K562 (cell line): ENCODE data around the gene ARMC9. TPM values are rescaled to one million over a fixed set of nuclear protein-coding genes. Genes with fewer than 3 reads are reported as not detected.
A peak's percentile ranks its signal among the peaks of the same experiment; 100 is the strongest.

ENCODE experiments used
- ATAC-seq: fragments of 200-7000 bp; cut with Tn5 transposase; 3 replicates; pipeline ENCODE4 v1.9.1; 2020; ENCODE audit warnings: moderate library complexity
- BruUV-seq: library from RNA; stranded (reverse); fragments of 400-500 nt; replicated peaks from 2 replicates; lab custom pipeline; 2021; lab: Mats Ljungman, UMichigan
- CTCF ChIA-PET: fragments of 300-600 bp; formaldehyde crosslinking; extraction: SDS; loops from one replicate; lab custom pipeline; 2021; ENCODE audit warnings: low intra/inter-chr PET ratio; lab: Yijun Ruan, JAX
- POLR2A ChIA-PET: fragments of 300-600, 350-650 bp; sonication (Branson Sonifier 250); formaldehyde crosslinking; extraction: SDS; loops from one replicate; lab custom pipeline; 2021; ENCODE audit warnings: antibody characterized with exemption, inconsistent platforms; lab: Yijun Ruan, JAX
- DNase-seq, 4 experiments: peaks; one replicate each; pipeline versions ENCODE4 v3.0.0 to v3.0.0-alpha.2; 2011 to 2018; ENCODE audit warnings: low spot score in 3 of 4, mixed read lengths in 3 of 4; ENCODE audit errors: extremely low read depth in 1 of 4
- FAIRE-seq: peaks from 2 replicates; lab custom pipeline; 2011; peaks lifted over from hg19 to GRCh38; lab: Jason Lieb, UNC
- H2AFZ ChIP-seq: 2 replicates; pipeline ENCODE4 v1.6.0; 2011; ENCODE audit warnings: low read depth, low read length, control low read depth, inconsistent platforms
- H3K27ac ChIP-seq: fragments of 200-600 bp; 3 replicates; pipeline ENCODE4 v1.8.0; 2011; ENCODE audit warnings: low read depth, mild to moderate bottlenecking, control low read depth, inconsistent platforms, low read length, moderate library complexity, mixed read lengths; ENCODE audit errors: extremely low read depth
- H3K27me3 ChIP-seq, 2 experiments: fragments of 300-600 bp in 1 of 2; 2 replicates in 1 of 2; 3 replicates in 1 of 2; pipeline versions ENCODE4 v1.6.0 to v1.8.0; 2011; ENCODE audit warnings: inconsistent platforms in 2 of 2, low read length in 2 of 2, mild to moderate bottlenecking in 1 of 2, mixed read lengths in 1 of 2, moderate library complexity in 1 of 2; ENCODE audit not compliant: control insufficient read depth in 2 of 2, insufficient read depth in 2 of 2
- H3K36me3 ChIP-seq: fragments of 300-600 bp; 3 replicates; pipeline ENCODE4 v1.8.0; 2011; ENCODE audit warnings: mild to moderate bottlenecking, low read length, inconsistent platforms; ENCODE audit not compliant: control insufficient read depth, insufficient read depth
- H3K4me1 ChIP-seq, 2 experiments: fragments of 200-600 bp in 1 of 2; replicated peaks in 1 of 2; 2 replicates in 1 of 2; 3 replicates in 1 of 2; pipeline versions ENCODE4 v1.5.1 to v1.8.0; 2011; ENCODE audit warnings: inconsistent platforms in 2 of 2, low read length in 2 of 2, mild to moderate bottlenecking in 1 of 2, mixed read lengths in 1 of 2, moderate library complexity in 1 of 2; ENCODE audit not compliant: control insufficient read depth in 2 of 2, insufficient read depth in 2 of 2
- H3K4me2 ChIP-seq: 2 replicates; pipeline ENCODE4 v1.6.1; 2011; ENCODE audit warnings: low read length, control low read depth, inconsistent platforms, mixed read lengths; ENCODE audit not compliant: insufficient read depth
- H3K4me3 ChIP-seq: fragments of 200-600 bp; sonication (generic), shearing (Covaris generic); 2 replicates; pipeline ENCODE4 v1.5.1; 2016; ENCODE audit warnings: control low read depth, inconsistent platforms
- H3K79me2 ChIP-seq: fragments of 200-600 bp; 3 replicates; pipeline ENCODE4 v1.8.0; 2011; ENCODE audit warnings: low read length, inconsistent platforms; ENCODE audit not compliant: control insufficient read depth, insufficient read depth
- H3K9ac ChIP-seq, 2 experiments: 2 replicates each; pipeline versions ENCODE4 v1.6.0 to v1.6.1; 2011; ENCODE audit warnings: low read depth in 2 of 2, low read length in 2 of 2, control low read depth in 1 of 2, inconsistent platforms in 1 of 2, mild to moderate bottlenecking in 1 of 2, mixed read lengths in 1 of 2; ENCODE audit not compliant: insufficient read depth in 1 of 2
- H3K9me1 ChIP-seq: one replicate; pipeline ENCODE4 v1.6.0; 2011; ENCODE audit warnings: inconsistent platforms, mild to moderate bottlenecking, low read length, moderate library complexity; ENCODE audit not compliant: control insufficient read depth, insufficient read depth
- H3K9me3 ChIP-seq: replicated peaks from 2 replicates; pipeline ENCODE4 v1.5.1; 2011; ENCODE audit warnings: low read depth, low read length, inconsistent platforms; ENCODE audit not compliant: control insufficient read depth, insufficient read depth
- H4K20me1 ChIP-seq: replicated peaks from 2 replicates; pipeline ENCODE4 v1.6.1; 2011; ENCODE audit warnings: low read length, inconsistent platforms, mixed read lengths; ENCODE audit not compliant: control insufficient read depth, insufficient read depth
- BRF1 ChIP-seq: IDR thresholded peaks from 3 replicates; pipeline ENCODE4 v1.6.1; 2011; ENCODE audit warnings: borderline replicate concordance, mild to moderate bottlenecking; ENCODE audit not compliant: insufficient read length; ENCODE audit errors: extremely low read depth
- CREM ChIP-seq: IDR thresholded peaks from 2 replicates; pipeline ENCODE4 v1.6.1; 2014; ENCODE audit warnings: antibody characterized with exemption, low read depth
- DPF2 ChIP-seq: fragments of 450-650 bp; IDR thresholded peaks from 2 replicates; pipeline ENCODE4 v1.6.1; 2016
- EP300 ChIP-seq: IDR thresholded peaks from 2 replicates; pipeline ENCODE4 v1.6.1; 2012; ENCODE audit warnings: low read length, improper control_type of control experiment
- ETV5 ChIP-seq: sonication (generic); formaldehyde crosslinking; IDR thresholded peaks from 2 replicates; pipeline ENCODE4 v1.4.0; 2020; ENCODE audit warnings: low read depth, mild to moderate bottlenecking, missing genetic modification reagents
- MED1 ChIP-seq: sonication (generic); formaldehyde crosslinking; IDR thresholded peaks from 2 replicates; pipeline ENCODE4 v1.8.1; 2023; ENCODE audit warnings: missing genetic modification reagents, borderline replicate concordance
- MIER1 ChIP-seq: fragments of 450-650 bp; IDR thresholded peaks from 2 replicates; pipeline ENCODE4 v1.6.1; 2016; ENCODE audit warnings: antibody characterized with exemption, mild to moderate bottlenecking, low read depth
- MTA1 ChIP-seq: fragments of 450-650 bp; IDR thresholded peaks from 2 replicates; pipeline ENCODE4 v1.6.1; 2017; ENCODE audit warnings: borderline replicate concordance
- NCOR1 ChIP-seq: fragments of 450-650 bp; IDR thresholded peaks from 2 replicates; pipeline ENCODE4 v1.6.1; 2016; ENCODE audit warnings: mild to moderate bottlenecking, moderate library complexity
- PURB ChIP-seq: sonication (generic); formaldehyde crosslinking; IDR thresholded peaks from 2 replicates; pipeline ENCODE4 v1.9.0; 2021; ENCODE audit warnings: low read depth, mild to moderate bottlenecking, missing genetic modification reagents
- RFX5 ChIP-seq: IDR thresholded peaks from 2 replicates; pipeline ENCODE4 v1.6.1; 2011; ENCODE audit warnings: low read depth, mild to moderate bottlenecking, improper control_type of control experiment, low read length
- SMAD1 ChIP-seq: fragments of 150-350 bp; IDR thresholded peaks from 2 replicates; pipeline ENCODE4 v1.6.1; 2014; ENCODE audit warnings: low read length, low read depth; ENCODE audit not compliant: partially characterized antibody
- SMARCA4 ChIP-seq: fragments of 450-650 bp; IDR thresholded peaks from 2 replicates; pipeline ENCODE4 v1.6.1; 2016
- TCF3 ChIP-seq: sonication (generic); formaldehyde crosslinking; IDR thresholded peaks from 2 replicates; pipeline ENCODE4 v1.4.0; 2020; ENCODE audit warnings: mild to moderate bottlenecking, missing genetic modification reagents
- TEAD4 ChIP-seq, 2 experiments: sonication (generic) in 1 of 2; formaldehyde crosslinking in 1 of 2; IDR thresholded peaks; 2 replicates each; pipeline versions ENCODE4 v1.6.1 to v1.8.0; 2012 to 2022; ENCODE audit warnings: borderline replicate concordance in 1 of 2, inconsistent platforms in 1 of 2, low read length in 1 of 2, mild to moderate bottlenecking in 1 of 2, missing genetic modification reagents in 1 of 2
- TGIF2 ChIP-seq: sonication (generic); formaldehyde crosslinking; IDR thresholded peaks from 2 replicates; pipeline ENCODE4 v1.8.1; 2022; ENCODE audit warnings: mild to moderate bottlenecking, missing genetic modification reagents, moderate library complexity
- THAP7 ChIP-seq: fragments of 250-450 bp; sonication (Bioruptor Pico); IDR thresholded peaks from 2 replicates; pipeline ENCODE4 v1.5.0; 2021
- THRA ChIP-seq: fragments of 450-650 bp; IDR thresholded peaks from 2 replicates; pipeline ENCODE4 v1.6.1; 2017; ENCODE audit warnings: mild to moderate bottlenecking, moderate library complexity
- TOE1 ChIP-seq, 2 experiments: fragments of 450-650 bp in 1 of 2; sonication (generic) in 1 of 2; formaldehyde crosslinking in 1 of 2; IDR thresholded peaks; 2 replicates each; pipeline versions ENCODE4 v1.7.1 to v1.8.0; 2016 to 2022; ENCODE audit warnings: borderline replicate concordance in 2 of 2, mild to moderate bottlenecking in 2 of 2, antibody characterized with exemption in 1 of 2, inconsistent platforms in 1 of 2, low read depth in 1 of 2, missing genetic modification reagents in 1 of 2, moderate library complexity in 1 of 2
- ZNF121 ChIP-seq: sonication (generic); formaldehyde crosslinking; conservative IDR thresholded peaks from 2 replicates; pipeline ENCODE4 v1.8.0; 2022; ENCODE audit warnings: missing genetic modification reagents
- ZNF639 ChIP-seq, 2 experiments: fragments of 200-800 bp in 1 of 2; sonication (Bioruptor generic) in 1 of 2; sonication (generic) in 1 of 2; formaldehyde crosslinking in 1 of 2; IDR thresholded peaks in 1 of 2; conservative IDR thresholded peaks in 1 of 2; 2 replicates each; pipeline versions ENCODE4 v1.5.0 to v1.6.1; 2016 to 2020; ENCODE audit warnings: missing compliant biosample characterization in 1 of 2, missing genetic modification characterization in 1 of 2, missing genetic modification reagents in 1 of 2
- WGBS: fragments of 100-300 bp; shearing (Covaris generic); methylation state at CpG from one replicate; pipeline ENCODE4 v1.1.6; 2016; ENCODE audit warnings: low coverage, mixed read lengths; ENCODE audit not compliant: insufficient coverage; ENCODE audit errors: missing lambda C conversion rate; 5-methylcytosine and 5-hydroxymethylcytosine counted together
- in situ Hi-C: fragments of 300-500 bp; cut with MboI; formaldehyde crosslinking; loops from 4 replicates; pipeline ENCODE4 v1.15.0; 2018; ENCODE audit warnings: inconsistent platforms, mixed read lengths
- intact Hi-C: fragments of 100-400 bp; cut with micrococcal nuclease; formaldehyde crosslinking; loops from 2 replicates; pipeline ENCODE4 v1.14.2; 2022
- polyA plus RNA-seq, 8 experiments: library from polyadenylated mRNA; depleted of rRNA in 4 of 8; stranded (reverse) in 5 of 8; unstranded in 3 of 8; fragments of >200 nt; fragmentation: Nextera tagmentation in 2 of 8; fragmentation: Illumina TruSeq in 1 of 8; extraction: Ambion mirVana in 2 of 8; extraction: Trizol in 1 of 8; gene quantifications; 2 replicates each; pipeline versions ENCODE4 v1.2.1 to v1.2.3, GENCODE V29; 2011 to 2014; ENCODE audit warnings: inconsistent platforms in 1 of 8, missing spikeins in 1 of 8
- total RNA-seq, 7 experiments: library from RNA; depleted of rRNA in 6 of 7; stranded (reverse); fragments of >200 nt in 6 of 7; fragmentation: Illumina TruSeq in 2 of 7; extraction: Trizol in 2 of 7; gene quantifications; 2 replicates each; pipeline versions ENCODE4 v1.2.1 to v1.2.3, GENCODE V29; 2011 to 2021; ENCODE audit warnings: low replicate concordance in 1 of 7

Gene ARMC9
- total and polyA plus RNA-seq, 9 of the 15 experiments (the other 6 are each of a cell fraction or from before 2014, with no cell fraction given): 0.36 to 2.3 (median 1.1) TPM

- POLR2A ChIA-PET: no interaction called here
- peak; percentile 36 to 43 (median 42) for DNase-seq
- no peak for TF ChIP-seq TOE1 (IDR thresholded peaks at IDR 0.05; ENCODE audit: borderline replicate concordance)
- TF ChIP-seq TOE1 (CRISPR knock-in tag; IDR thresholded peaks at IDR 0.05; ENCODE audit: borderline replicate concordance, low read depth): no peak
- TF ChIP-seq PURB (CRISPR knock-in tag): no peak
- no peak for TF ChIP-seq MIER1
- no peak for TF ChIP-seq ZNF639 (CRISPR knock-in tag; conservative IDR thresholded peaks at IDR 0.05 in 1 of 2, IDR thresholded peaks at IDR 0.05 in 1 of 2)
- no peak for TF ChIP-seq BRF1
- no peak for TF ChIP-seq CREM
- TF ChIP-seq ETV5 (CRISPR knock-in tag): no peak
- TF ChIP-seq EP300: no peak; the same call in 1 of the 2 replicates
- no peak for TF ChIP-seq MED1 (CRISPR knock-in tag)
- TF ChIP-seq SMAD1: no peak
- 0 out of 2 replicates have a peak, but pooled peaks have one; percentile 15 for TF ChIP-seq SMARCA4
- TF ChIP-seq TCF3 (CRISPR knock-in tag): peak; percentile 86
- TF ChIP-seq DPF2: no peak
- no peak for TF ChIP-seq THRA
- TF ChIP-seq ZNF121: no peak
- peak; percentile 63; the same call in 1 of the 2 replicates for TF ChIP-seq NCOR1
- no peak for TF ChIP-seq TGIF2
- TF ChIP-seq THAP7 (CRISPR knock-in tag): no peak
- TF ChIP-seq MTA1: no peak
- no peak for TF ChIP-seq RFX5
- peak; percentile 75 for TF ChIP-seq TEAD4 (IDR thresholded peaks at IDR 0.05; ENCODE audit: low read length)
- TF ChIP-seq TEAD4 (CRISPR knock-in tag; IDR thresholded peaks at IDR 0.05; ENCODE audit: borderline replicate concordance): no peak
These were observed 36.8 kb downstream of the ARMC9 start for GRCh38 chr2:231235217-231235616.

More at GRCh38 chr2:231235217-231235616, 36.8 kb downstream of the ARMC9 start:
- Histone ChIP-seq H2AFZ (peak overlapping the region; percentile 33; the same call in 1 of the 2 replicates), H3K4me3 (no peak overlapping the region), H3K9ac (no peak overlapping the region), H4K20me1 (no peaks in the 10 kb centered on the region), H3K27me3 (no peaks in the 10 kb centered on the region), H3K9me1 (no peaks in the 10 kb centered on the region), H3K79me2 (no peaks in the 10 kb centered on the region), H3K27ac (no peak overlapping the region), H3K9me3 (no peaks in the 10 kb centered on the region), H3K4me2 (peak overlapping the region; percentile 53; the same call in 1 of the 2 replicates), H3K36me3 (no peaks in the 10 kb centered on the region), H3K4me1 (peaks cover 0 to 10% of the 10 kb centered on the region in 2 experiments; a peak in 3 of 5 replicates)
- peak; percentile 78 for FAIRE-seq
- BruUV-seq: no TSS peak
- intact Hi-C loops (no loop called here), in situ Hi-C loops (no loop called here)
- ATAC-seq: peak; percentile 41
- 4% methylated on average over 5 of the region's 5 CpGs for WGBS
- CTCF ChIA-PET: no interaction called here
